Brain microvascular endothelial cell (primary cell): ENCODE data around the gene ATPAF1.

ENCODE experiments used
- DNase-seq: peaks from one replicate; pipeline ENCODE4 v3.0.0-alpha.2; 2020
- H3K27ac ChIP-seq: fragments of 250-450 bp; sonication (Bioruptor Pico); 2 replicates; pipeline ENCODE4 v1.5.1; 2020; ENCODE audit warnings: mild to moderate bottlenecking, moderate library complexity
- H3K27me3 ChIP-seq: fragments of 250-450 bp; sonication (Bioruptor Pico); replicated peaks from 2 replicates; pipeline ENCODE4 v1.5.1; 2020; ENCODE audit warnings: mild to moderate bottlenecking
- H3K36me3 ChIP-seq: fragments of 250-450 bp; sonication (Bioruptor Pico); replicated peaks from 2 replicates; pipeline ENCODE4 v1.5.1; 2020; ENCODE audit warnings: mild to moderate bottlenecking
- H3K4me3 ChIP-seq: 2 replicates; pipeline ENCODE4 v1.5.1; 2011; ENCODE audit warnings: low read depth, mild to moderate bottlenecking, control low read depth, low read length, moderate library complexity
- in situ Hi-C: cut with HindIII; loops from 2 replicates; pipeline ENCODE4 v1.10.0; 2017; ENCODE audit warnings: low sequenced_read_pairs, low pct_ligation_motif_present
- TF ChIP-seq, protein P1 (sequence below): IDR thresholded peaks from 2 replicates; pipeline ENCODE4 v1.5.1; 2011; ENCODE audit warnings: low read depth, mild to moderate bottlenecking, moderate library complexity, low read length, control low read depth, inconsistent platforms; ENCODE audit errors: missing control alignments

Gene ATPAF1

DNA sequence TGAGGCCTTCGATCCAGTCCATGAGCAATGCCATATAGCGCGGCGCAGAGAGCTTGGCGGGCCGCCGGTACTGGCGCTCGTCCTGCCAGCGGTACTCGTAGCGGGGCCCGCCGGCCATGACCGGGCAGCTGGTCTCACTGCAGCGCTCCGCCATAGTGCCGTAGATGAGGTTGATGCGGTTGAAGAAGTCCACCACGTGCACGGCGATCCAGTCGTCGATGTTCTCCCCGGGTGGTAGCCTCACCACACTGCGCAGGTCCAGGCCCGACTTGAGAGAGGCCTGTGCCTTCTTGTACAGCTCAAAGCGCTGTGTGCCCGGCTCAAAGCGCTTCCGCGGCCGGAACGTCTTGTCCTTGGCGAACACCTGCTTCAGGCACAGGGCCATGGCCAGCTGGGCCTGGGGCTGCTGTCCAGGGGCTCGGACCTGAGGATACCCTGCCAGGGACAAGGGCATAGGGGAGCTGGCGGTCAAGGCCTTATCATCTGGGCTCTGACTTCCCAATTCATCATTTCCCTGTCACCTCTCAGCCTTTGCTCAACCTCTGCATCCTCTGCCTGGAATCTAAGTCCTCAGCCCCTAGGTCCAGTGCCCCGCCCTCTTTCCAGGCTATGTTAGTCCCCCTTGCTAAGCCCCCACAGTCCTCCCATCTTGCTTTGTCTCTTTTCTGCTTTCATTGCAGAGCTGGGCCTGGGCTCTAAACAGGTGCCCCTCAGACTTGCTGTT is 55.1 kb downstream of the ATPAF1 start:
- no peaks in the 10 kb centered on the region for H3K27me3 ChIP-seq
- no peak overlapping the region for H3K27ac ChIP-seq
- in situ Hi-C loops, result no loop called here
- no peak overlapping the region for H3K4me3 ChIP-seq
- peaks cover 6% of the 10 kb centered on the region for H3K36me3 ChIP-seq
- TF ChIP-seq, protein P1, sequence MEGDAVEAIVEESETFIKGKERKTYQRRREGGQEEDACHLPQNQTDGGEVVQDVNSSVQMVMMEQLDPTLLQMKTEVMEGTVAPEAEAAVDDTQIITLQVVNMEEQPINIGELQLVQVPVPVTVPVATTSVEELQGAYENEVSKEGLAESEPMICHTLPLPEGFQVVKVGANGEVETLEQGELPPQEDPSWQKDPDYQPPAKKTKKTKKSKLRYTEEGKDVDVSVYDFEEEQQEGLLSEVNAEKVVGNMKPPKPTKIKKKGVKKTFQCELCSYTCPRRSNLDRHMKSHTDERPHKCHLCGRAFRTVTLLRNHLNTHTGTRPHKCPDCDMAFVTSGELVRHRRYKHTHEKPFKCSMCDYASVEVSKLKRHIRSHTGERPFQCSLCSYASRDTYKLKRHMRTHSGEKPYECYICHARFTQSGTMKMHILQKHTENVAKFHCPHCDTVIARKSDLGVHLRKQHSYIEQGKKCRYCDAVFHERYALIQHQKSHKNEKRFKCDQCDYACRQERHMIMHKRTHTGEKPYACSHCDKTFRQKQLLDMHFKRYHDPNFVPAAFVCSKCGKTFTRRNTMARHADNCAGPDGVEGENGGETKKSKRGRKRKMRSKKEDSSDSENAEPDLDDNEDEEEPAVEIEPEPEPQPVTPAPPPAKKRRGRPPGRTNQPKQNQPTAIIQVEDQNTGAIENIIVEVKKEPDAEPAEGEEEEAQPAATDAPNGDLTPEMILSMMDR, result no peak
- no peak for DNase-seq

DNA sequence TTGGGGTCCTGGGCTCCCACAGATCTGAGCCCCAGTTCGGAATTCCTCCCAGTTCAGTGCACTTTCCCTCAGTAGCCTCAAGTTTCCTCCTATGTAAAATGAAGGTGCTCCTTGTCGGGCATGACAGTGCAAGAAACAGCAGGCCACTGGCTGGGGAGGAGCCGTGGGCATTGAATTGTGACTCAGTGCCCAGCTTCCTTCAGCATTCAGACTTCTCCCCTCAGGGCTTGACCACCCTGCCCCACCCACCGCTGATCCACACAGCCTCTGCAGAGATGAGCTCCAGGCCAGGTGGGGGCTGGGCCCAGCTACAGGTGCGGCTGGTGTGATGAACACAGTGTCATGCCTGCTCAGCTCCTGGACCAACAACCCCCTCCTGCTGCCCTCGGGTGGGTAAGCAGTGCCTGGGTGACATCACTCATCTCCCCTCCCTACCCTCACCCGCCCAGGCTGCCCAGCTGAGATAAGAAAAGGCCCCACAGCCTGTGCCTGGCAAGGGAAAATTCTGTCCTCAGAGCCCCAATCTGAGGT is 56.4 kb downstream of the ATPAF1 start:
- no peak for DNase-seq
- H3K4me3 ChIP-seq, result no peak overlapping the region
- TF ChIP-seq, protein P1, result no peak
- in situ Hi-C loops, result no loop called here
- H3K27me3 ChIP-seq, result no peaks in the 10 kb centered on the region
- no peak overlapping the region for H3K27ac ChIP-seq
- H3K36me3 ChIP-seq, result peaks cover 6% of the 10 kb centered on the region

DNA sequence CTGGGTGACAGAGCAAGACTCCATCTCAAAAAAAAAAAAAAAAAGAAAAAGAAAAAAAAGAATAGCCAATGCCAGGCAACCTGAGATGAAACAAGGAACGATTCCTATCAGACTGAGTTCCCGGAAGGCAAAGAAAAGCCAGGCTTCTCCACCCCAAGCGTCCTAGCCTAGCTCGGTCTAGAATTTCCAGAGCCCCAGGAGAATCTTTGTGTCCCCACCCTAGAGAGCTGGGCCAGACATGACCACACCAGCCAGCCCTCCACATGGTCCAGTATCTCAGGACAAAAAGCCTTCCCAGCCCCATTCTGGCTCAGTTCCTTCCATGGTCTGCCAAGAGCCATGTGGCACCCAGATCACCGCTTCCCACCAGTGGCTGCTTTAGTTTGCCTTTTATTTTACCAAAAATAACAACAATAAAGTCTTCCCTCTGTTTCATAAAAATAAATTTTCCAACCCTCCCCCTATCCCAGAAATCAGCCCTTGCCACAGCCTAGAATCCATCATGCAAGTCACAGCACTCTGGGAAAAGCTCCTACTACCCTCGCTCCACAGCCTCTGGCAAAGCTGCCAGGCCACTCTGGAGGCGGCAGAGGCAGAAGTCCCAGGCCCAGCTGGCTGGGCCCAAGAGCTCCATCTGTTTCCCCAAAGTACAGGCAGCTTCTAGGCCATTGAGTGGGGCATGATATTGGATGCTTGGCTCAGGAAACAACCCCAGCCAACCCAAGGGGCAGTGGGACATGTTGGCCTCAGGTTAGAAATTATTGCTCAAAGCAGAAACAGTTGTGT is 60.6 kb downstream of the ATPAF1 start:
- no peak for DNase-seq
- in situ Hi-C loops, result no loop called here
- Histone ChIP-seq H3K36me3 (peaks cover 6% of the 10 kb centered on the region), H3K27ac (no peak overlapping the region), H3K4me3 (no peak overlapping the region), H3K27me3 (no peaks in the 10 kb centered on the region)
- TF ChIP-seq, protein P1, result no peak

DNA sequence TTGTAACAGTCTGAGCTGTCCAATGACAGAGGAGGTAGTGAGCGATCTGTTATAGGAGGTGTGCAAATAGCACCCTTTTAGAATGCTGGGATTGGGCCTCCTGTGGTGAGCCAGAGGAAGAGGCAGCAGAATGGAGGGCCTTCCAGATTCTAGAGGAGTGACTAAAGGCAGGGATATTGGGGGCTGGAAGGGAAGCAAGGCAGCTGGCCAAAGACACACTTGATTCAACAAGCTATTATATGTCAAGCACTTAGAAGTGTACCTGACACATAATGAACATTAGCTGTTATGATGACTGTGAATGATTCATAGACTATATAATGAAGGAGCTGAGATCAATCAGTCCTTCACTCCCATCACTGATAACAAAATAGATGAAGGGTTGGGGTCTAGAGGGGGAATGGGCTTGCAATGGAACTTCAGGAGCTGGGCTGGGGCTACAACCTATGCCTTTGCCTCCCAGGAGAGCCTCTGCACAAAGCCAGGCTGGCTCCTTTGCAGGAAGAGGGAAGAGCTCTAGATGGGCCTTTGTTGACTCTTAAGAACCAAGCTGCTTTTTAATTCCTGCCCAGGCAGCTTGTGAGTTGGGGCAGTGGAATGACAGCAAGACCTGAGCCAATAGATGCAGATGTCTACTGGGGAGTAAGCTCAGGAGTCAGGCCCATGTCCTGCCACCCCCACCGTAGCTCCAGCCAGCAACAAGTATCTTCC is 61.8 kb downstream of the ATPAF1 start:
- Histone ChIP-seq H3K27me3 (no peaks in the 10 kb centered on the region), H3K27ac (no peak overlapping the region), H3K36me3 (peaks cover 6% of the 10 kb centered on the region), H3K4me3 (no peak overlapping the region)
- TF ChIP-seq, protein P1, result no peak
- DNase-seq, result no peak
- in situ Hi-C loops, result no loop called here

DNA sequence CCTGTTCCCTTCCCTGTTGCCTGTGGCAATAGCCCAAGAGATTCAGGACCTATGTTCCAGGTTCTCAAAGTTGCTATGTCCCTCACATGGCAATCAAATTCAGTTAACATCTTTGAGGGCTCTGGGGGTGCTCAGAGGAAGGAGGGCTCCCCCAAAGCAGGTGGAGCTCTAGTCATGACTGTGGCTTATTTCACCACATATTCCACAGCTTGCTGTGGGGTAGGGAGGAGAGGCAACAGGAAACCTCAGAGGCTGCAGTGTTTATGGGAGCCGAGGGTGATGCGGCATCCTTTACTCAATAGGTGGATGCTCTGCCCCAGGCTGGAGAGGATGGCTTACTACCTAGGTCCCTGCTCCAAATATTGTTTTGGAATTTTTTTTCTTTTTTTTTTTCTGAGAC is 62.9 kb downstream of the ATPAF1 start:
- TF ChIP-seq, protein P1, result no peak
- in situ Hi-C loops, result no loop called here
- DNase-seq, result no peak
- Histone ChIP-seq H3K4me3 (no peak overlapping the region), H3K27me3 (no peaks in the 10 kb centered on the region), H3K36me3 (peaks cover 6% of the 10 kb centered on the region), H3K27ac (no peak overlapping the region)
